Ishikawa (cell line): Measurements from ENCODE around the gene TAP1.

ENCODE experiments used
- CEBPB ChIP-seq: IDR thresholded peaks from 2 replicates; pipeline ENCODE4 v1.6.1; 2012
- CREB1 ChIP-seq: IDR thresholded peaks from 2 replicates; pipeline ENCODE4 v1.6.1; 2012; ENCODE audit warnings: low read depth
- EGR1 ChIP-seq: IDR thresholded peaks from 2 replicates; pipeline ENCODE4 v1.6.1; 2012
- EP300 ChIP-seq: IDR thresholded peaks from 2 replicates; pipeline ENCODE4 v1.6.1; 2012; ENCODE audit warnings: borderline replicate concordance
- FOXM1 ChIP-seq: IDR thresholded peaks from 2 replicates; pipeline ENCODE4 v1.6.1; 2012; ENCODE audit warnings: low read depth, borderline replicate concordance
- MAX ChIP-seq: IDR thresholded peaks from 2 replicates; pipeline ENCODE4 v1.6.1; 2012
- NFIC ChIP-seq: IDR thresholded peaks from 2 replicates; pipeline ENCODE4 v1.6.1; 2012
- RAD21 ChIP-seq: IDR thresholded peaks from 2 replicates; pipeline ENCODE4 v1.6.1; 2012; ENCODE audit warnings: low read depth
- REST ChIP-seq: IDR thresholded peaks from 2 replicates; pipeline ENCODE4 v1.6.1; 2012; ENCODE audit warnings: low read depth, mild to moderate bottlenecking
- TAF1 ChIP-seq: IDR thresholded peaks from 2 replicates; pipeline ENCODE4 v1.6.1; 2012; ENCODE audit warnings: low read depth, mild to moderate bottlenecking
- TEAD4 ChIP-seq: IDR thresholded peaks from 2 replicates; pipeline ENCODE4 v1.6.1; 2012
- YY1 ChIP-seq: IDR thresholded peaks from 2 replicates; pipeline ENCODE4 v1.6.1; 2012; ENCODE audit warnings: low read depth
- TF ChIP-seq, protein P1 (sequence below): IDR thresholded peaks from 2 replicates; pipeline ENCODE4 v1.6.1; 2012

DNA sequence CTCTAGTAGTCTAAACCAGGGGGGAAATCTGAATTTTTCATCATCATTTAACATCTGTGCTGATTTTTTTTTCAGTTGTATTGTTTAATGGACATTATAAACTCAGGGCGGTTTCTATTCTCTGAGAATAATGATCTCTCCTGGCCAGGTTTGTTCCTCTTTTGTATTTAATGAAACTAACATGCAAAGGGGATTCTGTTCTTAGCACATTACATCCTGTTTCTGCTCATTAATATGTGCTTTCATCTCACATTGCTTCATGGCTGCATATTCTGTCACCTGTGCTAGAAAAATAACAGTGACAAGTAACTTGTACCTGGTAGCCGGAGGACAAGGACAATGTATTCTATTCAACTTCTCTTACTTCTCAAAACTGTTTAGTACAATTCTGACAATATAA lies 37.5 kb downstream of the TAP1 start:
- TF ChIP-seq, protein P1, sequence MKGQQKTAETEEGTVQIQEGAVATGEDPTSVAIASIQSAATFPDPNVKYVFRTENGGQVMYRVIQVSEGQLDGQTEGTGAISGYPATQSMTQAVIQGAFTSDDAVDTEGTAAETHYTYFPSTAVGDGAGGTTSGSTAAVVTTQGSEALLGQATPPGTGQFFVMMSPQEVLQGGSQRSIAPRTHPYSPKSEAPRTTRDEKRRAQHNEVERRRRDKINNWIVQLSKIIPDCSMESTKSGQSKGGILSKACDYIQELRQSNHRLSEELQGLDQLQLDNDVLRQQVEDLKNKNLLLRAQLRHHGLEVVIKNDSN = no peak
- TF ChIP-seq EGR1 = no peak
- no peak for TF ChIP-seq NFIC
- TF ChIP-seq EP300 = no peak
- TF ChIP-seq CEBPB = no peak
- no peak for TF ChIP-seq TEAD4
- TF ChIP-seq CREB1 = no peak
- no peak for TF ChIP-seq MAX
- no peak for TF ChIP-seq YY1
- no peak for TF ChIP-seq TAF1
- TF ChIP-seq REST = no peak
- TF ChIP-seq RAD21 = no peak
- TF ChIP-seq FOXM1 = no peak
